NCI-H2171 treated with DMSO at 0.1 percent for 48 hours (cell line): ENCODE data around the gene LSG1.
A peak's percentile ranks its signal among the peaks of the same experiment; 100 is the strongest.
"Not testable (repeated sequence)": the region's sequence is repeated elsewhere in the genome, so short reads cannot be mapped to it uniquely, and the experiment has no call there.

ENCODE experiments used
- DNase-seq: peaks from one replicate; lab custom pipeline; 2025; lab: John Stamatoyannopoulos, UW

LSG1 gene

GRCh38 chr3:194657439-194657838 is 14.6 kb downstream of the LSG1 start:
- DNase-seq, result no peak

DNA sequence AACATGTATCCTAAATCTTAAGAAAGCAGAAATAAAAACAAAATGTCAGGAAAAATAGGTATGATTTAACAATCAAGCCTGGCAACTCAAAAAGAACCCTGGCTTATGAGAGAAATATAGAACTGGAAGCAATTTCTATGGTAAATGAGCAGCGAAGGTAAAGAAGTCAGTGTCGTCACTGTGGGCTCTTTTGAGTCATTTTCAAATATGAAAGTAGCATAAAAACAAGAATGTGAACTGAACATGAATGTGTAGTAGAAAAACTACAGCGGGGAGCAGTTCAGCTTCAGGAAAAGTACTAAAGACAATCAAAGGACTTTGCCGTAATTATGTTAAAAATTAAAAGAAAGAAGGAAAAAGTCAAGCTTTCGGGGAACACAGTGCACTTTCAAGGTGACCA is 17.5 kb downstream of the LSG1 start:
- DNase-seq, result no peak

- no peak for DNase-seq
Measured at GRCh38 chr3:194647747-194648146, 24.2 kb downstream of the LSG1 start.

- DNase-seq, result no peak
Measured at GRCh38 chr3:194642769-194643168, 29.2 kb downstream of the LSG1 start.

DNA sequence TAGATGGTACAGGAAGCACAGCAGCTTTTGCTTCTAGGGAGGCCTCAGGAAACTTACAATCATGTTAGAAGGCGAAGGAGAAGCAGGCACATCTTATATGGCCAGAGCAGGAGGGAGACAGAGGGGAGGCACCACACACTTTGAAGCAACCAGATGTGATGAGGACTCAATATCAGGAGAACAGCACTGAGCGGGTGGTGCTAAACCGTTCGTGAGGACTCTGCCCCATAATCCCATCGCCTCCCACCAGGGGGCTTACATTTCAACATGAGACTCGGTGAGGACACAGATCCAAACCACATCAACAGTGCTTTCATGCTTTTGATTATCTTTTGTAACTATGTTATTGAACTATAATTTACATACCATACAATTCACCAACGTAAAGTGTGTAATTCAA is 31.2 kb downstream of the LSG1 start:
- peak; percentile 18 for DNase-seq

- no peak for DNase-seq
Measured at GRCh38 chr3:194638991-194639605, 32.9 kb downstream of the LSG1 start.

GRCh38 chr3:194637541-194638400 is 34.2 kb downstream of the LSG1 start:
- no peak for DNase-seq

DNA sequence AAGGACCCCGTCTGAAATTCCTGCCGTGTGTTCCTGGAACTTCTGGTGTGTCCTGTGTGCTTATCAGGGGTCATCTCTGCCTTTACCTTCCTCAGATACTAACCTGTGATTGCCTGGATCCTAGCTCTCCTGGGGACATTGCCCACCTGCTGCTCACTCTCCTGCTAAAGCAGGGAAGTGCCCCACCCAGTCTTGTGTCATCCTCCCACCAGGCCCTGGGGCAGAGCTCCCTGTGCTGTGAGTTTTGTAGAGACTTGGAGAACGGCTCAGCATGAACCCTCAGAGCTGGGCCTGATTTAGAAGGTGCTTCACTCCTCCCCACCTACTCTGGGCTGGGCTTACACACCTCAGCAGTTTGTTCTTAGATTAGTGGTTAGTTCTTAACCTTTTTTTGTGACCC is 34.9 kb downstream of the LSG1 start:
- no peak for DNase-seq

DNA sequence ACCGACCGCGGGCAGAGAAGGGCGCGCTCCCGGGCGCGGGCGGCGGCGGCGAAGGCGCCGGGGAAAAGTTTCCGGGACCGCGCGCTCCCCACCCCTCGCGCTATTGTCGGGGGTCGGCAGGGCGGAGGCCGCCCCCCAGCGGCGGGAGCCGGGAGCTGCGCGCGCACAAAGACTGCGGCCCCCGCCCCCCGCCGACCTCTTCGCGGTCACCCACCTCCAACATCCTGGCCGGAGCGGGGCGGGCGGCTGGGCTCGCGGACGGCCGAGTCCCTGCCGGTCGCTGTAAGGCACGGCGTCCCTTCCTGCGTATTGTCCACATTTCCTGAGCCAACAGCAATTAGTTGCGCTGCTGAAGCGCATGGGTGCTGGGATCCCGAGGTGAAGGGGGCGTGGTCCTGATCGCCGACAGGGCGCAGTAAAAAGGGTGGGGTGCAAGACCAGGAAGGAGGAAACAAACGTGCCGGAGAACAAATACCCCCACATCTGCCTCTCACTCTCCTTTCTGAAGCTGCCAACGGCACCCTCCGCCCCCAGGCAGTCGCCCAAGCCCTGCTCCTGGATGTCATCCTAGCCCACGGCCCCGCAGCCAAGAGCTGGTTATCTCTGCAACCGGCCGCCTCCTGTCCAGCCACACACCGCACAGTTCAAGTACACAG is 38.5 kb downstream of the LSG1 start, which contains the start of gene TMEM44:
Gene TMEM44 (minus strand): TSS at position 71 of the 656 bp plus-strand sequence. CDS start 204 bp downstream, outside the sequence.
- DNase-seq, result peak; percentile 68

GRCh38 chr3:194632809-194633348 is 39.1 kb downstream of the LSG1 start:
- DNase-seq, result peak; percentile 63

DNA sequence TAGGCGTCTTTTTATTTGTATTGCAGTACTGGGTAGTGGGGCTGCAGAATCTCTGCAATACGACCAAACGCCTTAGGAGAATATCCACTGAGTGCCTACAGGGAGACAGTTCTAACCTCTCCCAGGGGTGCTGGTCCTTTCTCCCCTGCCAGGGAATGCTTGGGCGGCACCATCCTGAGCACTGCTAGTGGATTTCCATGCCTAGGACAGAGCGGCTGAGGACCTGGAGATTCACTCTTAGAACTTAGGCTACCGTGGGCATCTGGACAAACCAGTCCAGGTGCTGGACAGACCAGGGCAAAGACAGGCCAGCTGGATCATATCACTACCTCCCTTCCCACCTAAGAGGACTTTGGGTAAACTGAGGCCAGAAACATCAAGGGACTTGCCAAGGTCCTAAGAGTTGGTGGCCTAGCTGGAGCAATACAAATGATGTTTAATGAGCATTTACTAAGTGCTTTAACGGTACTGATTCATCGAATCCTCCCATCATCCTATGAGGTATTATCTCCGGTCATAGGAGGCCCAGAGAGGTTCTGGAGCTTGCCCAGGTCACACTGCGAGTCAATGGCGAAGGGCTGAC is 39.7 kb downstream of the LSG1 start:
- DNase-seq, result no peak

- DNase-seq, result no peak
Measured at GRCh38 chr3:194631696-194632095, 40.3 kb downstream of the LSG1 start.

GRCh38 chr3:194630681-194631080 is 41.3 kb downstream of the LSG1 start:
- DNase-seq, result not testable (repeated sequence)

DNA sequence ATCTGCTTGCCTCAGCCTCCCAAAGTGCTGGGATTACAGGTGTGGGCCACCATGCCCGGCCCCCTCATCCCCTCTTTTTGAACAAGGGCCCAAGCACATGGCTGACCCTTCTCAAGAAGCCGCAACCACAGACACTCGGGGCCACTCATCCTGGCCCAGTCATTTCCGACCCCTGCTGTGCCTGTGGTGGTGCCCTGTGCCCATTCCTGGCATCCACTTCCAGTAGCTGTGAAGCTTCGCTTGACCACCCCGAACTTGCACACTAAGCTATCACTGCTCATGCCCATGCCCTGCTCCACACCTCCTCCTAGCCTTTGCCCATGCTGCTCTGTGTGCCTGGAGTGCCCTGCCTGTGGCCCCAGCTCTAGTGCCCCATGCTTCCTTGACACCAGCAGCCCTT is 47.0 kb downstream of the LSG1 start:
- DNase-seq, result no peak

DNA sequence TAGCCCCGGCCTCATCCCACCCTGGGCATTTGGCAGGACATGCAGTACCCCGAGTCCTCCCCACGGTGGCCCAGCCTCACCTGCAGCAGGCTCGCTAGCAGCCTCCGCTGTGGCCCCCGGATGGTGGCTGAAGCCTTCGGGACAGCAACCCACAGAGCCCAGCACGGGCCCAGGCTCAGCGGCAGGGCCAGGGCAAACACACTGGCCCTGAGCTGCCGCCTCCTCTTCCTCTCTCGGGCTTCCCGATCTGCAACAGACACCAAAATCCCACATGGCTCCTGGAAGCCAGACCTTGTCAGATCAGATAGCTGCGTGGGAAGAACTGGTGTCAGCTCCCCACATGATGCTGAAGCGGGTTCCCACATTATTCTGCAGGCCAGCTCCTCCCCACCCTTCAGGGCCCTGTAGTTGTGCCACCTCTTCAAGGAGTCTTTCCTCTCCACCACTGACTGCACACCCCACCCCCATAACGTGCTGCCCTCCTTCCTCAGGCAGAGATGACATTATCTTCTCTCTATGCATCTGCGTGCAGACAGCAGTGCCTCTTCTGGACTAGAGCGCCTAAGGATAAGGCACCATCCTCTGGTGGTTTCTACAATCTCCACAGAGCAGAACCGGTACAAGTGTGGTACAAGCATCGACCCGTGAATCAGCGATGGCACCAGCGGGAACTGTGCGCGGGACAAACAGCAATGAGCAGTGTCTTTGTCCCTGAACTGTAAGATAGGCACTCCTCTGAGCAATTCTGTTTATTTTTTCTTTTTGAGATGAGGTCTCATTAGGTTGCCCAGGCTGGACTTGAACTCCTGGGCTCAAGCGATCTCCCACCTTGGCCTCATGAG is 48.3 kb downstream of the LSG1 start:
- no peak for DNase-seq

DNA sequence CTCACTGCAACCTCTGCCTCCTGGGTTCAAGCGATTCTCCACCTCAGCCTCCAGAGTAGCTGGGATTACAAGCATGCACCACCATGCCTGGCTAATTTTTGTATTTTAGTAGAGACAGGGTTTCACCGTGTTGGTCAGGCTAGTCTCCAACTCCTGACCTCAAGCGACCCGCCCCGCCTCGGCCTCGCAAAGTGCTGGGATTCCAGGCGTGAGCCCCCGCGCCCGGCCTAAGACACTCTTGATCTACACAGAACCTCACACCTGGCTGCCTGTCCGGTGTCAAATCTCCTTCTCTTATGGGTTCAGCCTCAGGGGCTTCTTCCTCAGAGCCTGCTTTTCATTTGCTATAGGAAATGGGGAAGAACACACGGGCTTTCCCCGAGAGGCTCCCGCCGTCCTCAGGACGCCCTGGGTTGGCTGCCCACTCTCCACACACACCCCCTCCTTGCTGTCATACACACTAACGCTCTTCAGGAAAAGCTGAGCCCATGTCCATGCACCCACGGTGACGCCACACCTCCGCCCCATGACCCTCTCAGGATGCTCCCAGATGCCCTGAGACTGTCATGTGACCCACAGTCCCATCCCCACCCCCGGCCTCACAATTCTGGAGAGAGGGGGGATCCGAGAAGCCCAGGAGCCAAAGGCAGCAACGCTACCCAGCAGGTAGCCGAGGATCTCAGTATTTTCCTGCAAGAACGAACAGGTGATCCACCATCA is 49.2 kb downstream of the LSG1 start:
- DNase-seq, result no peak

DNA sequence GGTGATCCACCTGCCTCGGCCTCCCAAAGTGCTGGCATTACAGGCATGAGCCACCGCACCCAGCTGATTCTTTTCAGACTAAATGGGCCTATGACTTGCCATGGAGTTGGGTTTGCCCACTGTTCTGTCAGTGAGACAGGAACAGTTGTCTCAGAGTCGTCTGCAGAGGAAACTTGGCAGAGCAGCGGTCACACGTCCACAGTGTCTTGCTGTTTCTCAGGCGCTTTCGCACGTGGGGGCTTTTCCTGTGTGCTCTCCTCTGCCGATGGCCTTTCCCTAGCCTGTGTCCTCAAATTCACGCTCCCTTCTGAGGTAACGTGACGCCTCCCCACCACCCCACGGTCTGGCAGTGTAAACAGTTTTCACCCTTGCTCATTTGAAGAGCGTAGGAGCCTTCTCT is 50.0 kb downstream of the LSG1 start:
- DNase-seq, result no peak

- no peak for DNase-seq
Measured at GRCh38 chr3:194620196-194620595, 51.8 kb downstream of the LSG1 start.

- DNase-seq, result no peak
Measured at GRCh38 chr3:194619741-194620140, 52.2 kb downstream of the LSG1 start.

- DNase-seq, result no peak
Measured at GRCh38 chr3:194618858-194619608, 53.0 kb downstream of the LSG1 start.
